GM10266 (cell line): Measurements from ENCODE around the gene KIF21B.

Experiments
- DNase-seq: peaks from one replicate; pipeline ENCODE4 v3.0.0; 2012; ENCODE audit errors: extremely low spot score
- TF ChIP-seq, protein P1 (sequence below): IDR thresholded peaks from 2 replicates; pipeline ENCODE4 v1.5.1; 2012; ENCODE audit warnings: mild to moderate bottlenecking, low read depth; ENCODE audit not compliant: control insufficient read depth, insufficient read depth; ENCODE audit errors: missing control alignments

Gene KIF21B

DNA sequence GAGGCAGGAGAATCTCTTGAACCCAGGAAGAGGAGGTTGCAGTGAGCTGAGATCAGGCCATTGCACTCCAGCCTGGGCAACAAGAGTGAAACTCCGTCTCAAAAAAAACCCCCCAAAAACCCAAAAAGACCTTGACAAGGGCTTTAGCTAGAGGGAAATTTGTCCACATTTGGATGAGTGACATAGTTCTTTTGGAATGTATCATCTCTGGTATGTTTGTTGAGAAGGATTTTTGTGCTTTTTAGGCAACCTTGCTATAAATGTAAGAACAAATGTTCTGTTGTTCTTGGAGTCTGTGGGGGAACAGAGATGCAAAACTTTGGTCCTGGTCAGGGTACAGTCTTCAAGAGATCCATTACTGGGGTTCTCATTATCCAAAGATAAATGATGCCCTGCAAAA is 99.9 kb downstream of the KIF21B start:
- TF ChIP-seq, protein P1, sequence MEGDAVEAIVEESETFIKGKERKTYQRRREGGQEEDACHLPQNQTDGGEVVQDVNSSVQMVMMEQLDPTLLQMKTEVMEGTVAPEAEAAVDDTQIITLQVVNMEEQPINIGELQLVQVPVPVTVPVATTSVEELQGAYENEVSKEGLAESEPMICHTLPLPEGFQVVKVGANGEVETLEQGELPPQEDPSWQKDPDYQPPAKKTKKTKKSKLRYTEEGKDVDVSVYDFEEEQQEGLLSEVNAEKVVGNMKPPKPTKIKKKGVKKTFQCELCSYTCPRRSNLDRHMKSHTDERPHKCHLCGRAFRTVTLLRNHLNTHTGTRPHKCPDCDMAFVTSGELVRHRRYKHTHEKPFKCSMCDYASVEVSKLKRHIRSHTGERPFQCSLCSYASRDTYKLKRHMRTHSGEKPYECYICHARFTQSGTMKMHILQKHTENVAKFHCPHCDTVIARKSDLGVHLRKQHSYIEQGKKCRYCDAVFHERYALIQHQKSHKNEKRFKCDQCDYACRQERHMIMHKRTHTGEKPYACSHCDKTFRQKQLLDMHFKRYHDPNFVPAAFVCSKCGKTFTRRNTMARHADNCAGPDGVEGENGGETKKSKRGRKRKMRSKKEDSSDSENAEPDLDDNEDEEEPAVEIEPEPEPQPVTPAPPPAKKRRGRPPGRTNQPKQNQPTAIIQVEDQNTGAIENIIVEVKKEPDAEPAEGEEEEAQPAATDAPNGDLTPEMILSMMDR = no peak
- no peak for DNase-seq

DNA sequence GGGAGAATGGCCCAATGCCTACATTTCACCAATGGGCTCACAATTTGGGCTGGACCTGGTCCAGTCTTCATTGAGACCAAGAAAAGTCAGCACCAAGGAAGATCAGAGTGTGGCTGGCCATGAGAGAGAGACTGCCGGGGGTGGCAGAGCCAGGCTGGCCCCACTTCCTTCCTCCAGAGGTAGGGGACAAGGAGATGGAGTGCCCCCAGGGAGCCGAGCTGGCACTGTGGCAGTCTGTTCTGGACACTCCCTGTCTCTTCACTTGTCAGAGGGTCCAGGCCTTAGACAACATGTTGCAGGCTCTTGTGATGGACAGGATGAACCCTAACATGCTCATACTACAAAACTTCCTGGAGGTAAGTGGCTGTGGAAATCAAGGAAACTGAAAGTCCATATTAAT is 101.1 kb downstream of the KIF21B start:
- no peak for DNase-seq

DNA sequence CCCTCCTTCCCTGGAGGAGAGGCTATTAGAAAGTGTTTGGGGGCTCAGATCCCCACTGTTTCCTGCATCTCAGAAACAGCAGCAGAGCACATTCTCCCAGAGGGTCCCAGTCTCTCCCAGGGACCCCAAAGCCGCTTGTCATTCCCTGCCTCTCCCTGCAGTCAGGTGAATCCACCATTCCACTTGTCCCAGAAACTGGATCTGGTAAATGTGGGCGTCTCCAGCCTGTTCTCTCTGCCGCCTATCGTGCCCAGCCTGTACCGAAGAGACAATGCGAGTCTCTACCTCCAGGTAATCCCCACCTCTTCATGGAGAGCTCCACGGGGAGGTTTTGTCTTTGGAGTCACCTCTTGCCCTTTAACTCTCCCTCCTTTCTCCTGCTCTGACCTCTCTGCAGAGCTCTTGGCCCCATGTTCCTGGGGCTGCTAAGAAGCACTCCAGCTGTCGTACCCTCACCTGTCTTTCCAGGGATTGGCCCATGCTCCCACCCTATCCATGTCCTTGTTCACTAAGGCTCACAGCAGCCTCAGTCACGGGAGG is 101.9 kb downstream of the KIF21B start:
- no peak for DNase-seq
- TF ChIP-seq, protein P1 = no peak

More for the DNA sequence above, 101.1 kb downstream of the KIF21B start:
- TF ChIP-seq, protein P1 = no peak
